Glutamatergic neuron (in vitro differentiated cells): ENCODE data around the gene PTGDR2. TPM values are rescaled to one million over a fixed set of nuclear protein-coding genes. Genes with fewer than 3 reads are reported as not detected.

Experiments used
- DNase-seq: peaks from one replicate; pipeline ENCODE4 v3.0.0; 2022
- H3K27ac Mint-ChIP-seq: one replicate; pipeline ENCODE4 v1.8.0; 2020; ENCODE audit warnings: mild to moderate bottlenecking, mixed read lengths, inconsistent platforms; ENCODE audit not compliant: unreplicated experiment
- H3K27me3 Mint-ChIP-seq: one replicate; pipeline ENCODE4 v1.8.0; 2020; ENCODE audit warnings: mild to moderate bottlenecking, moderate library complexity, mixed read lengths, inconsistent platforms; ENCODE audit not compliant: unreplicated experiment
- H3K36me3 Mint-ChIP-seq: one replicate; pipeline ENCODE4 v1.8.0; 2020; ENCODE audit warnings: mild to moderate bottlenecking, mixed read lengths, inconsistent platforms; ENCODE audit not compliant: unreplicated experiment
- H3K4me1 Mint-ChIP-seq: one replicate; pipeline ENCODE4 v1.8.0; 2020; ENCODE audit warnings: mild to moderate bottlenecking, low read depth, mixed read lengths, inconsistent platforms; ENCODE audit not compliant: unreplicated experiment
- H3K4me3 Mint-ChIP-seq: one replicate; pipeline ENCODE4 v1.8.0; 2020; ENCODE audit warnings: mild to moderate bottlenecking, mixed read lengths, inconsistent platforms; ENCODE audit not compliant: unreplicated experiment
- H3K9me3 Mint-ChIP-seq: one replicate; pipeline ENCODE4 v1.8.0; 2020; ENCODE audit warnings: mild to moderate bottlenecking, moderate library complexity, mixed read lengths, inconsistent platforms; ENCODE audit not compliant: unreplicated experiment
- CTCF ChIP-seq: fragments of 200-600 bp; sonication (generic); IDR thresholded peaks from one replicate; pipeline ENCODE4 v1.5.0; 2021; ENCODE audit not compliant: partially characterized antibody, unreplicated experiment
- total RNA-seq: library from RNA; stranded (reverse); fragmentation: NEBNext Ultra II Directional; extraction: Animal tissue kit (Norgen Biotek cat#: 25700); gene quantifications from one replicate; pipeline ENCODE4 v1.2.1, GENCODE V29; 2021; ENCODE audit not compliant: unreplicated experiment

The PTGDR2 gene
- total RNA-seq, 1 donor from 2014 or later: 0.32 TPM

- no peaks in the 10 kb centered on the region for H3K36me3 Mint-ChIP-seq
- DNase-seq: no peak
- no peak overlapping the region for H3K27ac Mint-ChIP-seq
- H3K4me3 Mint-ChIP-seq: no peak overlapping the region
- no peaks in the 10 kb centered on the region for H3K27me3 Mint-ChIP-seq
- H3K9me3 Mint-ChIP-seq: no peaks in the 10 kb centered on the region
- TF ChIP-seq CTCF: no peak
- H3K4me1 Mint-ChIP-seq: peaks cover 8% of the 10 kb centered on the region
Observed at GRCh38 chr11:60834742-60835533, 20.8 kb downstream of the PTGDR2 start.

- no peak for DNase-seq
- TF ChIP-seq CTCF: no peak
- Mint-ChIP-seq H3K9me3 (no peaks in the 10 kb centered on the region), H3K4me1 (peaks cover 8% of the 10 kb centered on the region), H3K27ac (no peak overlapping the region), H3K4me3 (no peak overlapping the region), H3K36me3 (no peaks in the 10 kb centered on the region), H3K27me3 (peaks cover 9% of the 10 kb centered on the region)
Observed at GRCh38 chr11:60831501-60832079, 24.2 kb downstream of the PTGDR2 start.

GRCh38 chr11:60831143-60831500 lies 24.6 kb downstream of the PTGDR2 start:
- Mint-ChIP-seq H3K27me3 (peaks cover 9% of the 10 kb centered on the region), H3K4me1 (peaks cover 8% of the 10 kb centered on the region), H3K9me3 (no peaks in the 10 kb centered on the region), H3K4me3 (no peak overlapping the region), H3K27ac (no peak overlapping the region), H3K36me3 (no peaks in the 10 kb centered on the region)
- peak; percentile 93 for TF ChIP-seq CTCF
- peak; percentile 85 for DNase-seq

GRCh38 chr11:60830478-60831142 lies 25.1 kb downstream of the PTGDR2 start:
- DNase-seq: no peak
- TF ChIP-seq CTCF: no peak
- no peaks in the 10 kb centered on the region for H3K36me3 Mint-ChIP-seq
- no peak overlapping the region for H3K4me3 Mint-ChIP-seq
- peaks cover 9% of the 10 kb centered on the region for H3K27me3 Mint-ChIP-seq
- H3K4me1 Mint-ChIP-seq: peaks cover 7% of the 10 kb centered on the region
- no peak overlapping the region for H3K27ac Mint-ChIP-seq
- H3K9me3 Mint-ChIP-seq: no peaks in the 10 kb centered on the region

GRCh38 chr11:60825790-60826189 lies 30.0 kb downstream of the PTGDR2 start:
- Mint-ChIP-seq H3K36me3 (no peaks in the 10 kb centered on the region), H3K4me1 (peaks cover 3% of the 10 kb centered on the region), H3K27me3 (peaks cover 14% of the 10 kb centered on the region), H3K9me3 (peaks cover 2% of the 10 kb centered on the region), H3K27ac (no peak overlapping the region), H3K4me3 (no peak overlapping the region)
- TF ChIP-seq CTCF: no peak
- DNase-seq: no peak
